HEK293T (cell line): Measurements from ENCODE around the gene TPM1.

ENCODE experiments used
- ARNT ChIP-seq: fragments of 450-650 bp; IDR thresholded peaks from 2 replicates; pipeline ENCODE4 v1.6.1; 2017; ENCODE audit warnings: mild to moderate bottlenecking
- BHLHE40 ChIP-seq: fragments of 450-650 bp; IDR thresholded peaks from 2 replicates; pipeline ENCODE4 v1.6.1; 2016; ENCODE audit warnings: mild to moderate bottlenecking, moderate library complexity, borderline replicate concordance
- ELF4 ChIP-seq: fragments of 450-650 bp; IDR thresholded peaks from 2 replicates; pipeline ENCODE4 v1.6.1; 2017; ENCODE audit warnings: antibody characterized with exemption
- FOXA1 ChIP-seq: fragments of 450-650 bp; IDR thresholded peaks from 2 replicates; pipeline ENCODE4 v1.6.1; 2016; ENCODE audit warnings: mild to moderate bottlenecking
- FOXM1 ChIP-seq: fragments of 450-650 bp; IDR thresholded peaks from 2 replicates; pipeline ENCODE4 v1.6.1; 2017; ENCODE audit warnings: mild to moderate bottlenecking, borderline replicate concordance
- L3MBTL2 ChIP-seq: fragments of 450-650 bp; conservative IDR thresholded peaks from 2 replicates; pipeline ENCODE4 v1.6.1; 2016; ENCODE audit warnings: mild to moderate bottlenecking
- LEF1 ChIP-seq: fragments of 450-650 bp; IDR thresholded peaks from 2 replicates; pipeline ENCODE4 v1.6.1; 2017; ENCODE audit warnings: mild to moderate bottlenecking, borderline replicate concordance
- NFRKB ChIP-seq: fragments of 450-650 bp; IDR thresholded peaks from 2 replicates; pipeline ENCODE4 v1.6.1; 2016; ENCODE audit warnings: mild to moderate bottlenecking, moderate library complexity
- SUZ12 ChIP-seq: fragments of 450-650 bp; IDR thresholded peaks from 2 replicates; pipeline ENCODE4 v1.6.1; 2016; ENCODE audit warnings: mild to moderate bottlenecking
- ZNF384 ChIP-seq: fragments of 450-650 bp; IDR thresholded peaks from 2 replicates; pipeline ENCODE4 v1.6.1; 2016

GRCh38 chr15:63072023-63072650 is 29.6 kb downstream of the TPM1 start:
- no peak for TF ChIP-seq ARNT
- TF ChIP-seq SUZ12, result no peak
- no peak for TF ChIP-seq FOXA1
- no peak for TF ChIP-seq ZNF384
- TF ChIP-seq ELF4, result no peak
- no peak for TF ChIP-seq BHLHE40
- TF ChIP-seq FOXM1, result no peak
- TF ChIP-seq NFRKB, result no peak
- TF ChIP-seq LEF1, result no peak
- TF ChIP-seq L3MBTL2, result no peak
